ENCODE results near the gene RGS17. TPM values are rescaled to one million over a fixed set of nuclear protein-coding genes. Genes with fewer than 3 reads are reported as not detected.

RGS17 gene
- total RNA-seq, 3 donors from 2014 or later (not counting 1 experiment from before 2014, with no cell fraction given) = 0.45 to 1.9 (median 0.55) TPM

- H3K4me3 Mint-ChIP-seq = no peak overlapping the region
Measured at GRCh38 chr6:153092082-153093013, 38.7 kb downstream of the RGS17 start.

DNA sequence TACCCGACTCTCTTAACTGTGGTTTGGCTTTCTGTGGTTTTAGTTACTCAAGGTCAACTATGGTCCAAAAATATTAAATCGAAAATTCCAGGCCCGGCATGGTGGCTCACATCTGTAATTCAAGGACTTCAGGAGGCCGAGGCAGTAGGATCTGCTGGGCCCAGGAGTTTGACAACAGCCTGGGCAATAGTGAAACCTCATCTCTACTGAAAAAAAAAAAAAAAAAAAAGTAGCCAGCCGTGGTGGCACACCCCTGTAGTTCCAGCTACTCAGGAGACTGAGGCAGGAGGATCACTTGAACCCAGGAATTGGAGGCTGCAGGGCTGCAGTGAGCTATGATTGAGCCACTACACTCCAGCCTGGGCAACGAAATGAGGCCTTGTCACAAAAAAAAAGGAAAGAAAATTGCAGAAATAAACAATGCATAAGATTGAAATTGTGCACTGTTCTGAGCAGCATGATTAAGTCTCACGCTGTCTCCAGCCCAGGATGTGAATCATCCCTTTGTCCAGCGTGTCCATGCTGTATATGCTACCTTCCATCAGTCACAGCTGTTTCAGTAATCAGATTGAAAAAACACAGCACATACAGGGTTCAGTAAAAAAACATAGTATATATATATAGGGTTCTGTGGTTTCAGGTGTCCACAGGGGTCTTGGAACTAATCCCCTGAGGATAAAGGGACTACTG lies 40.7 kb downstream of the RGS17 start:
- no peak overlapping the region for H3K4me3 ChIP-seq (ENCODE audit: low read length)
- H3K4me1 ChIP-seq (ENCODE audit: control insufficient read depth, insufficient read depth, low read length) = no peaks in the 10 kb centered on the region
- no peak overlapping the region for H3K4me3 Mint-ChIP-seq
- no peaks in the 10 kb centered on the region for H3K36me3 Mint-ChIP-seq
- H3K36me3 ChIP-seq (ENCODE audit: control insufficient read depth, insufficient read depth, low read length) = no peaks in the 10 kb centered on the region
- no peak for ATAC-seq
- no peak for DNase-seq
- H3K4me1 Mint-ChIP-seq = no peaks in the 10 kb centered on the region
- H3K27me3 Mint-ChIP-seq (ENCODE audit: low read depth in 2 of 2) = no peaks in the 10 kb centered on the region
- intact Hi-C loops (cut with micrococcal nuclease) = no loop called here
- H3K27ac ChIP-seq (ENCODE audit: low read length) = no peak overlapping the region
- no peaks in the 10 kb centered on the region for H3K9me3 Mint-ChIP-seq
- 71% methylated on average over 8 of the region's 8 CpGs for WGBS (ENCODE audit: insufficient coverage)
- TF ChIP-seq, protein P1, sequence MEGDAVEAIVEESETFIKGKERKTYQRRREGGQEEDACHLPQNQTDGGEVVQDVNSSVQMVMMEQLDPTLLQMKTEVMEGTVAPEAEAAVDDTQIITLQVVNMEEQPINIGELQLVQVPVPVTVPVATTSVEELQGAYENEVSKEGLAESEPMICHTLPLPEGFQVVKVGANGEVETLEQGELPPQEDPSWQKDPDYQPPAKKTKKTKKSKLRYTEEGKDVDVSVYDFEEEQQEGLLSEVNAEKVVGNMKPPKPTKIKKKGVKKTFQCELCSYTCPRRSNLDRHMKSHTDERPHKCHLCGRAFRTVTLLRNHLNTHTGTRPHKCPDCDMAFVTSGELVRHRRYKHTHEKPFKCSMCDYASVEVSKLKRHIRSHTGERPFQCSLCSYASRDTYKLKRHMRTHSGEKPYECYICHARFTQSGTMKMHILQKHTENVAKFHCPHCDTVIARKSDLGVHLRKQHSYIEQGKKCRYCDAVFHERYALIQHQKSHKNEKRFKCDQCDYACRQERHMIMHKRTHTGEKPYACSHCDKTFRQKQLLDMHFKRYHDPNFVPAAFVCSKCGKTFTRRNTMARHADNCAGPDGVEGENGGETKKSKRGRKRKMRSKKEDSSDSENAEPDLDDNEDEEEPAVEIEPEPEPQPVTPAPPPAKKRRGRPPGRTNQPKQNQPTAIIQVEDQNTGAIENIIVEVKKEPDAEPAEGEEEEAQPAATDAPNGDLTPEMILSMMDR (IDR thresholded peaks at IDR 0.05) = no peak
- H3K9me3 ChIP-seq (ENCODE audit: control insufficient read depth, insufficient read depth, low read length) = no peaks in the 10 kb centered on the region
- H3K27ac Mint-ChIP-seq = no peak overlapping the region
- no peaks in the 10 kb centered on the region for H3K27me3 ChIP-seq (ENCODE audit: control insufficient read depth, insufficient read depth, low read length)

More at GRCh38 chr6:153092082-153093013, 38.7 kb downstream of the RGS17 start:
- Mint-ChIP-seq H3K9me3 (no peaks in the 10 kb centered on the region), H3K4me1 (no peaks in the 10 kb centered on the region), H3K27me3 (ENCODE audit: low read depth in 2 of 2) (peaks cover 0 to 3% of the 10 kb centered on the region in 2 donors), H3K27ac (no peak overlapping the region), H3K36me3 (no peaks in the 10 kb centered on the region)
- no peak overlapping the region for H3K4me3 ChIP-seq (ENCODE audit: low read length)
- no peaks in the 10 kb centered on the region for H3K36me3 ChIP-seq (ENCODE audit: control insufficient read depth, insufficient read depth, low read length)
- no peaks in the 10 kb centered on the region for H3K27me3 ChIP-seq (ENCODE audit: control insufficient read depth, insufficient read depth, low read length)
- no peaks in the 10 kb centered on the region for H3K4me1 ChIP-seq (ENCODE audit: control insufficient read depth, insufficient read depth, low read length)
- H3K27ac ChIP-seq (ENCODE audit: low read length) = no peak overlapping the region
- ATAC-seq = no peak
- peak in 1 of 2 donors; percentile 3 for DNase-seq
- no peaks in the 10 kb centered on the region for H3K9me3 ChIP-seq (ENCODE audit: control insufficient read depth, insufficient read depth, low read length)
- 75% methylated on average over 6 of the region's 9 CpGs for WGBS (ENCODE audit: insufficient coverage)
- TF ChIP-seq, protein P1 (IDR thresholded peaks at IDR 0.05) = no peak
- intact Hi-C loops (cut with micrococcal nuclease) = no loop called here

DNA sequence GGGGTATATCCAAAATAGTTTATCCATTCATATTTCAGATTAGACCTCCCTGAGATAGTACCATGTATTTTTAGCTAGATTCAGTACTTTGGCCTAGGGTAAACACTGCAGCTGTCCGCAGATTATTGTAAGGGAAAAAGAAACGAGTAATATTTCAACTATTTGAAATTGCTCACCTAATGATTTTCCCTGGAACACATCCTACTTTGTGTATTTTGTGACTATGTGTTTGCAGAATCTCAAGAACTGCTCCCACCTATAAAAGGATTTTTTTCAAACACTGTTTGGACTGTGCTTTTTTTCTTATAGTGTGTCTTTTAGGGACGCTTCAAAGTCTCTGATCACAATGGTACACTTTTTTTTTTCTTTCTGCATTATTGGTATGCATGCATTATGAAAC lies 42.3 kb downstream of the RGS17 start:
- no peaks in the 10 kb centered on the region for H3K4me1 Mint-ChIP-seq
- WGBS (ENCODE audit: insufficient coverage) = 100% methylated on average over 1 of the region's 3 CpGs
- H3K4me3 ChIP-seq (ENCODE audit: low read length) = no peak overlapping the region
- H3K27me3 Mint-ChIP-seq (ENCODE audit: low read depth in 2 of 2) = peaks cover 0 to 4% of the 10 kb centered on the region in 2 donors
- no peaks in the 10 kb centered on the region for H3K36me3 Mint-ChIP-seq
- intact Hi-C loops (cut with micrococcal nuclease) = no loop called here
- H3K27ac ChIP-seq (ENCODE audit: low read length) = no peak overlapping the region
- no peaks in the 10 kb centered on the region for H3K27me3 ChIP-seq (ENCODE audit: control insufficient read depth, insufficient read depth, low read length)
- DNase-seq (no peak), ATAC-seq (no peak)
- H3K9me3 Mint-ChIP-seq = no peaks in the 10 kb centered on the region
- TF ChIP-seq, protein P1 (IDR thresholded peaks at IDR 0.05) = no peak
- no peaks in the 10 kb centered on the region for H3K9me3 ChIP-seq (ENCODE audit: control insufficient read depth, insufficient read depth, low read length)
- no peak overlapping the region for H3K4me3 Mint-ChIP-seq
- no peaks in the 10 kb centered on the region for H3K4me1 ChIP-seq (ENCODE audit: control insufficient read depth, insufficient read depth, low read length)
- no peaks in the 10 kb centered on the region for H3K36me3 ChIP-seq (ENCODE audit: control insufficient read depth, insufficient read depth, low read length)
- no peak overlapping the region for H3K27ac Mint-ChIP-seq
